ENCODE data around the gene GCNA. TPM values are rescaled to one million over a fixed set of nuclear protein-coding genes. Genes with fewer than 3 reads are reported as not detected.

Gene GCNA
- total and polyA plus RNA-seq, 2 donors (not counting 1 experiment from before 2014, with no cell fraction given) = 0.74 to 2.3 TPM

GRCh38 chrX:71636438-71637252 lies 58.4 kb downstream of the GCNA start:
- H3K36me3 ChIP-seq (ENCODE audit: control insufficient read depth, insufficient read depth, low read length) = no peaks in the 10 kb centered on the region
- no peak overlapping the region for H3K4me2 ChIP-seq (ENCODE audit: extremely low read depth, insufficient read depth, low read length)
- no peaks in the 10 kb centered on the region for H3K27me3 ChIP-seq (ENCODE audit: control insufficient read depth, insufficient read depth, low read length)
- no peak overlapping the region for H3K27ac ChIP-seq (ENCODE audit: insufficient read depth, low read length)
- H3K9ac ChIP-seq (ENCODE audit: insufficient read depth, low read length) = no peak overlapping the region
- no peak overlapping the region for H2AFZ ChIP-seq (ENCODE audit: low read length)
- H3K4me1 ChIP-seq (ENCODE audit: control insufficient read depth, extremely low read depth, insufficient read depth, low read length) = no peaks in the 10 kb centered on the region
- H3K4me3 ChIP-seq (replicated peaks in 1 of 4; ENCODE audit: control extremely low read depth in 1 of 4, insufficient read depth in 1 of 4, low read depth in 3 of 4, low read length in 4 of 4) = no peak overlapping the region
- no peak for TF ChIP-seq EZH2 (IDR thresholded peaks at IDR 0.05; ENCODE audit: low read length, missing control alignments)
- TF ChIP-seq, protein P1, sequence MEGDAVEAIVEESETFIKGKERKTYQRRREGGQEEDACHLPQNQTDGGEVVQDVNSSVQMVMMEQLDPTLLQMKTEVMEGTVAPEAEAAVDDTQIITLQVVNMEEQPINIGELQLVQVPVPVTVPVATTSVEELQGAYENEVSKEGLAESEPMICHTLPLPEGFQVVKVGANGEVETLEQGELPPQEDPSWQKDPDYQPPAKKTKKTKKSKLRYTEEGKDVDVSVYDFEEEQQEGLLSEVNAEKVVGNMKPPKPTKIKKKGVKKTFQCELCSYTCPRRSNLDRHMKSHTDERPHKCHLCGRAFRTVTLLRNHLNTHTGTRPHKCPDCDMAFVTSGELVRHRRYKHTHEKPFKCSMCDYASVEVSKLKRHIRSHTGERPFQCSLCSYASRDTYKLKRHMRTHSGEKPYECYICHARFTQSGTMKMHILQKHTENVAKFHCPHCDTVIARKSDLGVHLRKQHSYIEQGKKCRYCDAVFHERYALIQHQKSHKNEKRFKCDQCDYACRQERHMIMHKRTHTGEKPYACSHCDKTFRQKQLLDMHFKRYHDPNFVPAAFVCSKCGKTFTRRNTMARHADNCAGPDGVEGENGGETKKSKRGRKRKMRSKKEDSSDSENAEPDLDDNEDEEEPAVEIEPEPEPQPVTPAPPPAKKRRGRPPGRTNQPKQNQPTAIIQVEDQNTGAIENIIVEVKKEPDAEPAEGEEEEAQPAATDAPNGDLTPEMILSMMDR (conservative IDR thresholded peaks at IDR 0.05 in 1 of 2, IDR thresholded peaks at IDR 0.05 in 1 of 2; ENCODE audit: low read depth in 1 of 2, low read length in 2 of 2) = no peak
- no peak for DNase-seq (ENCODE audit: low read depth in 2 of 2)
- H4K20me1 ChIP-seq (ENCODE audit: control insufficient read depth, extremely low read depth, insufficient read depth, low read length) = no peaks in the 10 kb centered on the region
- no peaks in the 10 kb centered on the region for H3K79me2 ChIP-seq (ENCODE audit: control insufficient read depth, insufficient read depth, low read length)
- no peaks in the 10 kb centered on the region for H3K9me3 ChIP-seq (ENCODE audit: control insufficient read depth, insufficient read depth, low read depth, low read length)

GRCh38 chrX:71637253-71637618 lies 59.0 kb downstream of the GCNA start:
- no peak overlapping the region for H2AFZ ChIP-seq (ENCODE audit: low read length)
- H3K4me1 ChIP-seq (ENCODE audit: control insufficient read depth, extremely low read depth, insufficient read depth, low read length) = no peaks in the 10 kb centered on the region
- H4K20me1 ChIP-seq (ENCODE audit: control insufficient read depth, extremely low read depth, insufficient read depth, low read length) = no peaks in the 10 kb centered on the region
- DNase-seq (ENCODE audit: low read depth in 2 of 2) = peak; percentile 7 to 18
- no peak overlapping the region for H3K27ac ChIP-seq (ENCODE audit: insufficient read depth, low read length)
- no peaks in the 10 kb centered on the region for H3K36me3 ChIP-seq (ENCODE audit: control insufficient read depth, insufficient read depth, low read length)
- TF ChIP-seq, protein P1 (conservative IDR thresholded peaks at IDR 0.05 in 1 of 2, IDR thresholded peaks at IDR 0.05 in 1 of 2; ENCODE audit: low read depth in 1 of 2, low read length in 2 of 2) = no peak
- TF ChIP-seq EZH2 (IDR thresholded peaks at IDR 0.05; ENCODE audit: low read length, missing control alignments) = no peak
- H3K27me3 ChIP-seq (ENCODE audit: control insufficient read depth, insufficient read depth, low read length) = no peaks in the 10 kb centered on the region
- no peak overlapping the region for H3K4me2 ChIP-seq (ENCODE audit: extremely low read depth, insufficient read depth, low read length)
- H3K79me2 ChIP-seq (ENCODE audit: control insufficient read depth, insufficient read depth, low read length) = no peaks in the 10 kb centered on the region
- H3K9me3 ChIP-seq (ENCODE audit: control insufficient read depth, insufficient read depth, low read depth, low read length) = no peaks in the 10 kb centered on the region
- no peak overlapping the region for H3K4me3 ChIP-seq (replicated peaks in 1 of 4; ENCODE audit: control extremely low read depth in 1 of 4, insufficient read depth in 1 of 4, low read depth in 3 of 4, low read length in 4 of 4)
- no peak overlapping the region for H3K9ac ChIP-seq (ENCODE audit: insufficient read depth, low read length)

DNA sequence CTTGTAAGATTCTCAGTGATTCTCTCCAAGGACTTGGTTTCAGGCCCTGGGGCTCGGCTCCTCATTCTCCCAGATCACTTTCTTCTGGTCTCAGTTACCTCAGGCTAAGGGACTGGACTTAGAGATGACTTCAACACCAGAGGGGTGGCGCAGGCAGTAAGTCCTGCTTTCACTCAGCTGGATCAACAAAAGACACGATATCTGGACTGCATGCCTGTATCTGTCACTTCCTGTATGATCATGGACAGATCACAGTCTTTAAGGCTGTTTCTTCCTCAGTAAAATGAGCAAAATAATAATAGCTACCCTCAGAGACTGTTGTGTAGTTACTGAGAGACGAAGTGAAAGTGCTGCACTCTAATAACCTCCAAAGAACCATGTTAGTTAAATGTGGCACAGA lies 59.6 kb downstream of the GCNA start:
- no peaks in the 10 kb centered on the region for H3K9me3 ChIP-seq (ENCODE audit: control insufficient read depth, insufficient read depth, low read depth, low read length)
- no peak overlapping the region for H2AFZ ChIP-seq (ENCODE audit: low read length)
- H3K4me2 ChIP-seq (ENCODE audit: extremely low read depth, insufficient read depth, low read length) = peak overlapping the region; percentile 25
- no peaks in the 10 kb centered on the region for H3K4me1 ChIP-seq (ENCODE audit: control insufficient read depth, extremely low read depth, insufficient read depth, low read length)
- no peak for TF ChIP-seq EZH2 (IDR thresholded peaks at IDR 0.05; ENCODE audit: low read length, missing control alignments)
- TF ChIP-seq, protein P1 (conservative IDR thresholded peaks at IDR 0.05 in 1 of 2, IDR thresholded peaks at IDR 0.05 in 1 of 2; ENCODE audit: low read depth in 1 of 2, low read length in 2 of 2) = no peak
- no peaks in the 10 kb centered on the region for H3K36me3 ChIP-seq (ENCODE audit: control insufficient read depth, insufficient read depth, low read length)
- H3K27ac ChIP-seq (ENCODE audit: insufficient read depth, low read length) = no peak overlapping the region
- no peaks in the 10 kb centered on the region for H3K27me3 ChIP-seq (ENCODE audit: control insufficient read depth, insufficient read depth, low read length)
- H4K20me1 ChIP-seq (ENCODE audit: control insufficient read depth, extremely low read depth, insufficient read depth, low read length) = no peaks in the 10 kb centered on the region
- no peaks in the 10 kb centered on the region for H3K79me2 ChIP-seq (ENCODE audit: control insufficient read depth, insufficient read depth, low read length)
- DNase-seq (ENCODE audit: low read depth in 2 of 2) = peak; percentile 12 to 36
- peak overlapping the region in 1 of 4 experiments; percentile 17 for H3K4me3 ChIP-seq (replicated peaks in 1 of 4; ENCODE audit: control extremely low read depth in 1 of 4, insufficient read depth in 1 of 4, low read depth in 3 of 4, low read length in 4 of 4)
- H3K9ac ChIP-seq (ENCODE audit: insufficient read depth, low read length) = no peak overlapping the region
